Caco-2 (cell line): ENCODE data around the gene NPFF. TPM values are rescaled to one million over a fixed set of nuclear protein-coding genes. Genes with fewer than 3 reads are reported as not detected.

Source experiments
- Bru-seq: library from RNA; stranded (reverse); fragments of 400-500 nt; gene quantifications from one replicate; lab custom pipeline; 2021; lab: Mats Ljungman, UMichigan
- BruChase-seq, 2 experiments: library from RNA; stranded (reverse); fragments of 400-500 nt; gene quantifications; one replicate each; lab custom pipeline; 2021; lab: Mats Ljungman, UMichigan
- BruUV-seq: library from RNA; stranded (reverse); fragments of 400-500 nt; replicated peaks from 2 replicates; lab custom pipeline; 2021; lab: Mats Ljungman, UMichigan
- CTCF ChIA-PET: fragments of 300-600 bp; sonication (Branson Sonifier 250); formaldehyde crosslinking; loops from one replicate; lab custom pipeline; 2022; ENCODE audit warnings: antibody characterized with exemption; lab: Charles Lee
- POLR2A ChIA-PET: fragments of 300-600 bp; sonication (Branson Sonifier 250); formaldehyde crosslinking; loops from one replicate; lab custom pipeline; 2022; ENCODE audit warnings: antibody characterized with exemption; lab: Charles Lee
- DNase-seq, 2 experiments: peaks; one replicate each; pipeline versions ENCODE4 v3.0.0 to v3.0.0-alpha.2; 2020 to 2022
- H3K27me3 ChIP-seq: replicated peaks from 2 replicates; pipeline ENCODE4 v1.6.0; 2011; ENCODE audit warnings: low read length; ENCODE audit not compliant: control insufficient read depth, insufficient read depth
- H3K36me3 ChIP-seq: 2 replicates; pipeline ENCODE4 v1.5.1; 2011; ENCODE audit warnings: low read length; ENCODE audit not compliant: control insufficient read depth, insufficient read depth
- H3K4me1 ChIP-seq: fragments of 250-450 bp; sonication (Bioruptor Pico); 2 replicates; pipeline ENCODE4 v1.5.1; 2020; ENCODE audit warnings: mild to moderate bottlenecking
- H3K4me3 ChIP-seq: 2 replicates; pipeline ENCODE4 v1.5.1; 2011; ENCODE audit warnings: low read depth, mild to moderate bottlenecking, control low read depth, low read length
- H3K9me3 ChIP-seq: fragments of 250-450 bp; sonication (Bioruptor Pico); 2 replicates; pipeline ENCODE4 v1.5.1; 2020; ENCODE audit warnings: mild to moderate bottlenecking, moderate library complexity
- H3K27ac Mint-ChIP-seq: one replicate; pipeline ENCODE4 v1.8.0; 2022; ENCODE audit warnings: mixed read lengths; ENCODE audit not compliant: unreplicated experiment
- H3K27me3 Mint-ChIP-seq: one replicate; pipeline ENCODE4 v1.8.0; 2022; ENCODE audit warnings: mixed read lengths; ENCODE audit not compliant: insufficient read depth, unreplicated experiment
- H3K36me3 Mint-ChIP-seq: one replicate; pipeline ENCODE4 v1.8.0; 2022; ENCODE audit warnings: mild to moderate bottlenecking, mixed read lengths; ENCODE audit not compliant: insufficient read depth, unreplicated experiment
- H3K4me1 Mint-ChIP-seq: one replicate; pipeline ENCODE4 v1.8.0; 2022; ENCODE audit warnings: low read depth, mixed read lengths; ENCODE audit not compliant: unreplicated experiment
- H3K4me3 Mint-ChIP-seq: one replicate; pipeline ENCODE4 v1.8.0; 2022; ENCODE audit warnings: mild to moderate bottlenecking, moderate library complexity, mixed read lengths; ENCODE audit not compliant: unreplicated experiment
- H3K9me3 Mint-ChIP-seq: one replicate; pipeline ENCODE4 v1.8.0; 2022; ENCODE audit warnings: mixed read lengths; ENCODE audit not compliant: unreplicated experiment
- intact Hi-C: fragments of 100-400 bp; cut with micrococcal nuclease; formaldehyde crosslinking; loops from one replicate; pipeline ENCODE4 v1.10.0; 2022; ENCODE audit not compliant: unreplicated experiment
- long read RNA-seq: library from polyadenylated mRNA; stranded (forward); transcript quantifications from one replicate; pipeline ENCODE4 v2.0.0, GENCODE V29; 2022
- total RNA-seq: library from RNA; stranded (reverse); gene quantifications from 2 replicates; pipeline ENCODE4 v1.2.3, GENCODE V29; 2022
- TF ChIP-seq, protein P1 (sequence below), 2 experiments: fragments of 200-600 bp in 1 of 2; IDR thresholded peaks; 1 replicate in 1 of 2; 2 replicates in 1 of 2; pipeline versions ENCODE4 v1.5.1 to v1.8.0; 2011 to 2022; ENCODE audit warnings: antibody characterized with exemption in 1 of 2, control low read depth in 1 of 2, inconsistent platforms in 1 of 2, low read depth in 1 of 2, low read length in 1 of 2, mild to moderate bottlenecking in 1 of 2, moderate library complexity in 1 of 2; ENCODE audit not compliant: insufficient read depth in 1 of 2, severe bottlenecking in 1 of 2, unreplicated experiment in 1 of 2

NPFF gene, protein sequence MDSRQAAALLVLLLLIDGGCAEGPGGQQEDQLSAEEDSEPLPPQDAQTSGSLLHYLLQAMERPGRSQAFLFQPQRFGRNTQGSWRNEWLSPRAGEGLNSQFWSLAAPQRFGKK
- total RNA-seq: 2.4 TPM in 1 of 2 replicates, not detected in the other
- percentile 53 among the genes with signal in this experiment for Bru-seq, nascent RNA
- BruChase-seq, experiment 1, labeled RNA remaining after a 2-hour chase: percentile 66 among the genes with signal in this experiment
- percentile 67 among the genes with signal in this experiment for BruChase-seq, experiment 2, labeled RNA remaining after a 6-hour chase
- long read RNA-seq: 0 reads

DNA sequence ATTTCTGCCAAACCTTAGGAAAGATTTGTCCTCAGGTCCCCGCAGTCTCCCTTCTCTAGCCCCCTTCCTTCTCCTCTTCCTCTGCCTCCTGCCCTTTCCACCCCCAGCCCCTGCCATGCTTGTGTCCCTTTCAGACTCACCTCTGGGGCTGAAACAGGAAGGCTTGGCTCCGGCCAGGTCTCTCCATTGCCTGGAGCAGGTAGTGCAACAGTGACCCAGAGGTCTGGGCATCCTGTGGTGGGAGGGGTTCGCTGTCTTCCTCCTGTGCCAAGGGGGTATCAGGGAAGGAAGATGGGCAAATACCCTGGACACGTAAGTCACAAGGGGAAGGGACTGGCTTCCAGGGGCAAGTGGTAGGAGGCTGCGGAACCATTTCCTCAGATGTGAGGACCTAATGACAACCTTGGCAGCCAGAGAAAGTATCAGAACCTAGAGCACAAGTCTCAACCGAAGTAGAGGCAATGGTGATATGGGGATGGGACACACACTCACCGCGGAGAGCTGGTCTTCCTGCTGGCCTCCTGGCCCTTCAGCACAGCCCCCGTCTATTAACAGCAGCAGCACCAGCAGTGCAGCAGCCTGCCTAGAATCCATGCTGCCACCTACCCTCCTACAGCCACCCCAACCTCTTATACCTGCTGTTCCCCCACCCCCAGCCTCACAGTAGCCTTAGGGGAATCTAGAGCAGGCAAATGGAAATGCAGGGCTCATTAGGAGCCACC is at the start of gene NPFF:
NPFF (minus strand) TSS at position 604 of the 722 bp plus-strand sequence; CDS start at position 594, 10 bp downstream.
- no peak within 1 kb of the TSS for H3K27ac Mint-ChIP-seq
- no peaks in the 10 kb centered on the region for H3K27me3 Mint-ChIP-seq
- H3K4me1 Mint-ChIP-seq: peaks cover 4% of the 10 kb centered on the region
- POLR2A ChIA-PET: no interaction called here
- H3K9me3 Mint-ChIP-seq: no peaks in the 10 kb centered on the region
- Histone ChIP-seq H3K4me3 (no peak within 1 kb of the TSS), H3K27me3 (no peaks in the 10 kb centered on the region), H3K4me1 (no peaks in the 10 kb centered on the region), H3K9me3 (no peaks in the 10 kb centered on the region), H3K36me3 (peaks cover 4% of the 10 kb centered on the region)
- H3K4me3 Mint-ChIP-seq: no peak within 1 kb of the TSS
- CTCF ChIA-PET: interaction anchor here (0.5 to 2.0 kb wide), 3 partner anchors 85 to 525 kb away, joined by 3 to 17 read pairs (median 3); partner anchors contain the start of gene AAAS
- TF ChIP-seq, protein P1, sequence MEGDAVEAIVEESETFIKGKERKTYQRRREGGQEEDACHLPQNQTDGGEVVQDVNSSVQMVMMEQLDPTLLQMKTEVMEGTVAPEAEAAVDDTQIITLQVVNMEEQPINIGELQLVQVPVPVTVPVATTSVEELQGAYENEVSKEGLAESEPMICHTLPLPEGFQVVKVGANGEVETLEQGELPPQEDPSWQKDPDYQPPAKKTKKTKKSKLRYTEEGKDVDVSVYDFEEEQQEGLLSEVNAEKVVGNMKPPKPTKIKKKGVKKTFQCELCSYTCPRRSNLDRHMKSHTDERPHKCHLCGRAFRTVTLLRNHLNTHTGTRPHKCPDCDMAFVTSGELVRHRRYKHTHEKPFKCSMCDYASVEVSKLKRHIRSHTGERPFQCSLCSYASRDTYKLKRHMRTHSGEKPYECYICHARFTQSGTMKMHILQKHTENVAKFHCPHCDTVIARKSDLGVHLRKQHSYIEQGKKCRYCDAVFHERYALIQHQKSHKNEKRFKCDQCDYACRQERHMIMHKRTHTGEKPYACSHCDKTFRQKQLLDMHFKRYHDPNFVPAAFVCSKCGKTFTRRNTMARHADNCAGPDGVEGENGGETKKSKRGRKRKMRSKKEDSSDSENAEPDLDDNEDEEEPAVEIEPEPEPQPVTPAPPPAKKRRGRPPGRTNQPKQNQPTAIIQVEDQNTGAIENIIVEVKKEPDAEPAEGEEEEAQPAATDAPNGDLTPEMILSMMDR (IDR thresholded peaks at IDR 0.05; ENCODE audit: insufficient read depth in 1 of 2, low read depth in 1 of 2, low read length in 1 of 2, severe bottlenecking in 1 of 2, unreplicated experiment in 1 of 2): no peak
- intact Hi-C loops: no loop called here
- no TSS peak for BruUV-seq
- H3K36me3 Mint-ChIP-seq: peaks cover 33% of the 10 kb centered on the region
- DNase-seq: no peak

DNA sequence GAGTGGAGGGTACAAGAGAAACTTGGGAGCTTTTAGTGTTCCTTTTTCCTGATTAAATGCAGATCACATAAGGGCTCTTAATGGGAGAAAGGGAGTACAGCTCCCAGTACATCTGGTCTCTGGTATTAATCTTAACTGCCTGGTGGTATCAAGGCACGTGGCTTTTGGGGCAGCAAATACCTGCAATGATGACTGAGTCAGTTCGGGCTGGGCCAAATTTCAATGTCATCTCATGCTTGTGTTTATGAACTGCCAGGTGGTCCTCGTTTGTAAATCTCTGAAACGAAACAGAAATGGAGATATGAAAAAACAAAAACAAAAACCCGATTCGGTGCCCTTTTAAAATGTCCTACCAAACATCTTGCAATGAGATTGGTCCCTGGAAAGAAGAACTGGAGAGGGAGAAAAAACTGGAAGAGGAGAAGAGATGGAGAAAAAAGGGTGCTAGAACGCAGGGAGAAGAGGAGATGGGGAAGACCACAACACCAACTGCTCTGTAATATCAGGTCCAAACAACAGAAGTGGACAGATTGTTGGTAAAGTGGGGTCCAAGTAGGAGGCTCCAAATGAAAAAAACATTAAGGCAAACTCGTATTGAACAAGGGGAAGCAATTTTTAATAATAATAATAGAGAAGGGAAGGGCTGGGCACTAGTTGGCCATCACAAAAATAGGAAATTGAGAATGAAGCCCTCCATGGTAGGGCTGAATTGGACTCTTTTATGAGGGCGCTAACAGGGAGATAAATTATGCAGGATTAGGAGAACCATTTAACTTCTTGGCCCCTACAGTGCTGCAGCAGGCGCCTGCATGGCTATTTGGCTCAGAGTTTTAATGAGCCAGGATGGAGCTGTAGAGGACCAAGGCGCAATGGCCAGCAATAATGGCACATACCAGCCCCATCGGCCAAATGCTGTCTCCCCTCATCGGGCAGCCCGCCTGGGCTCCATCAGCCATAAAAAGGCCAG is 45.4 kb upstream of the NPFF start:
- Histone ChIP-seq H3K36me3 (no peaks in the 10 kb centered on the region), H3K4me1 (no peaks in the 10 kb centered on the region), H3K4me3 (no peak overlapping the region), H3K27me3 (no peaks in the 10 kb centered on the region), H3K9me3 (no peaks in the 10 kb centered on the region)
- CTCF ChIA-PET: no interaction called here
- Mint-ChIP-seq H3K9me3 (no peaks in the 10 kb centered on the region), H3K27ac (no peak overlapping the region), H3K36me3 (no peaks in the 10 kb centered on the region), H3K4me3 (no peak overlapping the region), H3K4me1 (no peaks in the 10 kb centered on the region), H3K27me3 (no peaks in the 10 kb centered on the region)
- TF ChIP-seq, protein P1 (IDR thresholded peaks at IDR 0.05; ENCODE audit: insufficient read depth in 1 of 2, low read depth in 1 of 2, low read length in 1 of 2, severe bottlenecking in 1 of 2, unreplicated experiment in 1 of 2): no peak
- POLR2A ChIA-PET: no interaction called here
- intact Hi-C loops: no loop called here
- BruUV-seq: no TSS peak
- no peak for DNase-seq

DNA sequence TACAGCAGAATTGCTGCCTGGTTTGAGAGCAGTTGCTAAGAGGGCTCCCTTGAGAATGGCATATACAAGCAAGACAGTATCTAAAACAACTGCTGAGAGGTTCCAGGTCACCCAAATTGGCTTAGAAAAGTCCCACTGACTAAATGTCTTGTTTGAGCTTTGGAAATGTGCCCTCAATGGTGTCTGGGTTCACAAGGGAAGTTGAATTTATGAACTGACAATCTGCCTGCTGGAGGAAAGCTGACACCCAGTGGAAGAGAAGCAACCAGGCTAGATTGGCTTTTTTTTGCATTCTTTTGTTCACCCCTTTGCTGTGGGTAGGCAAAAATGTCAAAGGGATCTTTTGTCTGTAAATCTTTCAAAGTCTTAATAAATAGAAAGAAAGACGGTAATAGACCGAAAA is 44.6 kb upstream of the NPFF start:
- Mint-ChIP-seq H3K27ac (no peak overlapping the region), H3K4me1 (no peaks in the 10 kb centered on the region), H3K9me3 (no peaks in the 10 kb centered on the region), H3K36me3 (no peaks in the 10 kb centered on the region), H3K4me3 (no peak overlapping the region), H3K27me3 (no peaks in the 10 kb centered on the region)
- no peak for DNase-seq
- Histone ChIP-seq H3K9me3 (no peaks in the 10 kb centered on the region), H3K4me3 (no peak overlapping the region), H3K4me1 (no peaks in the 10 kb centered on the region), H3K36me3 (no peaks in the 10 kb centered on the region), H3K27me3 (no peaks in the 10 kb centered on the region)
- intact Hi-C loops: no loop called here
- TF ChIP-seq, protein P1 (IDR thresholded peaks at IDR 0.05; ENCODE audit: insufficient read depth in 1 of 2, low read depth in 1 of 2, low read length in 1 of 2, severe bottlenecking in 1 of 2, unreplicated experiment in 1 of 2): no peak
- BruUV-seq: no TSS peak
- ChIA-PET CTCF (no interaction called here), POLR2A (no interaction called here)
